Tibial nerve (tissue), 4 donors: ENCODE results near the gene VEGFA.

ENCODE experiments used
- CTCF ChIP-seq, 5 experiments: fragments of 200-600 bp in 3 of 5; fragments of 450-650 bp in 2 of 5; sonication (generic) in 3 of 5; IDR thresholded peaks; one replicate each; pipeline ENCODE4 v1.5.1; 2016 to 2019; ENCODE audit warnings: antibody characterized with exemption in 5 of 5, mild to moderate bottlenecking in 3 of 5, moderate library complexity in 2 of 5
- EP300 ChIP-seq, 2 donors: sonication (generic); formaldehyde crosslinking; IDR thresholded peaks; one replicate each; pipeline ENCODE4 v1.6.1; 2017; ENCODE audit warnings: antibody characterized with exemption in 2 of 2, mild to moderate bottlenecking in 1 of 2

- no peak for TF ChIP-seq CTCF (IDR thresholded peaks at IDR 0.05)
- TF ChIP-seq EP300 (IDR thresholded peaks at IDR 0.05), result no peak
Observed at GRCh38 chr6:43744491-43744890, 25.5 kb upstream of the VEGFA start.
